HG02840 (cell line): ENCODE data around the gene SBNO2.

Experiments
- ATAC-seq: cut with Tn5 transposase; IDR thresholded peaks from one replicate; pipeline ENCODE4 v1.9.1; 2021; ENCODE audit warnings: mild to moderate bottlenecking, moderate library complexity, moderate number of reproducible peaks; ENCODE audit not compliant: unreplicated experiment, low FRiP score

The SBNO2 gene

DNA sequence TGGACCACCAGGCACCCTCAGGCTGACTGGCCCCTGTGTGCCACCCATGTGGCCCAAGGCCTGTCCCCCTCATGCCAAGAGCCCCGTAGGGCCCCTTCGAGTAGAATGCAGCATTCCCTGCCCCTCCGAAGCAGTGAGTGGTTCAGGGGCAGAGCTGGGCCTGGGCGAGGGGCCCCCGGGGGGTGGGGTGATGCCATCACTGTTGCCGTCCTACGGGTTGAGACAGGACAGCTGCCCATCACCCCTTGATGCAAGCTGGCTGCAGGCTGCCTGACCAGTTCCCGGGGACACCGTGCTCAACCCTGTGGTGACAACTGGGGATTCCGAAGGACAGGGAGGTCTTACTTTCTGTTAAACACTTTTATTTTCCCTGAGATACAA lies 4.7 kb downstream of the SBNO2 start:
- ATAC-seq: no peak

DNA sequence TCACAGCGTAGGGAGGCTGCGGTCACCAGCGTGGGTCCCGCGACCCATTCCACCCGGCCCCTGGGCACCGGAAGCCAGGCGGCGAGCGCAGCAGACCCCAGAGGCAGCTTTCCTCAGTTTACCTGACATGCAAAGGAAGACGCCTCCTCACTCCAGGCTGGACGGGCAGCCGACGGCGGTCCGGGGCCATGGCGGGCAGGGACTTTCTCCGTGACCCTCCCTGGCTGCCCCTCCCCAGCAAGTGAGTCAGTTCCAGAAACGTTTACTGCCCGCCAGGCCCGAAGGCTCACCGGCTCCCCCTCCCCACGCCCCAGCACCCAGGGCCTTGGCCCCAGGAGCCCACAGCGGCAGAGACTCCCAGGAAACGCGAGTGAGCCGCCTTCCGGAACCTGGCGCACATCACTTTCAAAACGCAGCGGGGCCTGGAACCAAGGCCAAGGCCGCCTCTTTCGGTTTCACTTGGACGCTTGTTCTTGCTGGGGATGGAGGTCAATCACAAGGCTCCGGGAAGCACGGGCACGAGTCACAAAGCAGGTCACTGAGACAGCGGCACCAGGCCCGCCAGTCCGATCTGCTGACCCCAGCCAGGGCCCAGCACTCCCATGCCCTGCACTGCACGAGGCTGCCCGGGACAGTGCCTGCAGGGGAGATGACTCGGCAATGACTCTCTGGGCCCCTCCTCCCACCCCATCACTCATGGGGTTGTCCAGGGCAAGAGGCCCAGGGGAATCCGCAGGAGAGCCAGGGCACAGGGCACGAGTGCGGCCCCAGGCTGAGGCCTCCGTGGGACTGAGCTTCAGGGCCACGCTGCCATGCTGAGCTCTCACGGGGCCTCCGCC lies 5.3 kb downstream of the SBNO2 start:
- no peak for ATAC-seq

DNA sequence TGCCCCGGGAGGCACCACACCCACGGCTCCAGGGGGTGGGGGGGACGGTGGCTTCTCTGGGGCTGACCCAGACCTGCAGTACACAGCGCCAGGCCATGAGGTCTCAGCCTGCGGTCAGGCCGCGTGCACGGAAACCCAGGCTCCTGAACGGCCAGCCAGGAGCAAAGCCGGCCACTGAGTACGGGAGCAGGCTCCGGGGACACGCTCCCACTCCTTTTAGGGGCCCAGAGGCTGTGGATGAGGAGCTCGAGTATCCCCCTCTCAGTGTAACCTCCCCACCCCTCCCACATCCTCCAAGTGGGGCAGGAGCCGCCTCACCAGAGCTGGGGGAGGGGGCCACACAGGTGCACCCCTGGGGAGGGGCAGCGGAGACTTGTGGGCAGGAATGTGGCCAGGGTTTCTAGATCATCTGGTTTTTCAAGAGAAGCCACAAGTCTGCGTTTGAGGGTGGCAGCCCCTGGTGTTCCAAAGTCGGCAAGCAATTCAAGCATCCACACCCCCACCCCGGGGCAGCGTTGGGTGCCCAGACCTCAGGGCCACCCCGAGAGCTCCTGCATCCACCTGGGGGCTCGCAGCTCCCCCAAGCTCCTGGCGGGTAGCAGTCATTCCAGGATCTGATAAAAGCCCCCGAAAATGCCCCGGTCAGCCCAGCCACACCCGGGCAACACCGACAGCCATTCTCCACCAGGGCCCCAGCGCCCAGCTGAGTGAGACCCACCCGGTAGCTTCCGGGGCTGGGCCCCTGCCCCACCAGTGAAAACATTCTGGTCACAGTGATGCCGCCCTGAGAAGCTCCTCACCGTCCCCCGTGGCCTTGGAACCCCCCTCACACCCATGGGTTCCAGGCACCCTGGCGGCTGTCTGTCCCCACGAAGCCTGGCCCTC lies 6.1 kb downstream of the SBNO2 start:
- no peak for ATAC-seq

DNA sequence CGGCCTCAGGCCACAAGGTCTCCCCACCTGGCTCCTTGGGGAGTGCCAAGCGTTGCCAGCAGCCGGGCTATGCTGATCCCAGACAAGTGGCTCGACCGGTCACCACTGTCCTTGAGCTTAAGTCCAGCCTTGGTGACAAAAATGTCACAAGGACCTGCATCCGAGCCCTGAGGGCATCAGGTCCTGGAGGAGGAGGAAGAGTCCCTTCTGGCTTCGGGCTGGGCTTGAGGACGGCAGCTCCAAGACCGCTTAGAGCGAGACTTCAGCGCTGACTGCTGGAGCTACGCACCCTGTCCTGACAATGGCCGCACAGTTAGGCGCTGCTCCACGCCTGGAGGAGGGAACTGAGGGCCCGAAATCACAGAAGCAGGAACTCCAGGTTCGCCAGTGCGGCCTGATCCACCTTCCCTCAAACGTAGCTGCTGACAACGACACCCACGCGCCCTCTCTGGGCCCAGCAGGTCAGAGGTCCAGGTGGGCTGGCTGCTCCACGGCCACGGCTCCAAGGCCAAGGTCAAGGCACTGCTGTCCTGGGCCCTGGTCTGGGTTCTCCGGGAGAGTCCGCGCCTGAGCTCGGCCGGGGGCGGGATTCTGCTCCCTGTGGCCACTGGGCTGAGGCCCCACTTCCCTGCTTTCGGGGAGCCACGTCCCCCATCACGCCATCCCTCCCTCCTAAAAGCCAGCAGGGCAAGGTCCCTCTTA lies 7.0 kb downstream of the SBNO2 start:
- ATAC-seq: no peak

DNA sequence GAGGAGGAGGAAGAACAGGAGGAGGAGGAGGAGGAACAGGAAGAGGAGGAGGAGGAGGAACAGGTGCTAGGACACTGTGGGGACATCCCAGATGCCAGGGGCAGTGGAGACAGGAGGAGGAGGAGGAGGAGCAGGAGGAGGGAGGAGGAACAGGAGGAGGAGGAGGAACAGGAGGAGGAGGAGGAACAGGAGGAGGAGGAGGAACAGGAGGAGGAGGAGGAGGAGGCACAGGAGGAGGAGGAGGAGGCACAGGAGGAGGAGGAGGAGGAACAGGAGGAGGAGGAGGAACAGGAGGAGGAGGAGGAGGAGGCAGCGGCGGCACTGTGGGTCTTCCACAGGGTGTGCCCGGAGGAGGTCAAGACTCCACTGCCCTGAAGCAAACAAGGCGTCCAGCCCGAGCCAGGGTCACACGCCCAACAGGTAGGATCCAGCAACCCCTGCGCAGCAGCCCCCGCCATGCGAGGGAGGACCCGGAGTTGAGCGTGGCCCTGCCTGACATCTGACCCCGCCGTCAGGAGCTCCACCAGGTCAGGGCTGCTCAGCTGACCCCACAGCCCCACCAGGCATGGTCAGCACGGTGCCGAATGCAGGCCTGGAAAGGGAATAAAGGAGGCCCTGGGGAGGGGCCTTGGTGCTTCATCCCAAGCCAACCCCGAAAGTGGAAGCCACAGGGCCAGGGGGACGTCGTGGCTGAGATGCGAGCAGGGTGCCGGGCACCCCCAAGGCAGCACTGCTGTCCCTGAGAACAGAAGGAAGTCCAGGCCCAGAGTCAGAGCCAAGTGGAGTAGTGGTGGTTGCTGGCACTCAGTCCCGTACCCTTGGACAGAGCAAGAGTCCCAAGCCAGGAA lies 9.2 kb downstream of the SBNO2 start:
- no peak for ATAC-seq

DNA sequence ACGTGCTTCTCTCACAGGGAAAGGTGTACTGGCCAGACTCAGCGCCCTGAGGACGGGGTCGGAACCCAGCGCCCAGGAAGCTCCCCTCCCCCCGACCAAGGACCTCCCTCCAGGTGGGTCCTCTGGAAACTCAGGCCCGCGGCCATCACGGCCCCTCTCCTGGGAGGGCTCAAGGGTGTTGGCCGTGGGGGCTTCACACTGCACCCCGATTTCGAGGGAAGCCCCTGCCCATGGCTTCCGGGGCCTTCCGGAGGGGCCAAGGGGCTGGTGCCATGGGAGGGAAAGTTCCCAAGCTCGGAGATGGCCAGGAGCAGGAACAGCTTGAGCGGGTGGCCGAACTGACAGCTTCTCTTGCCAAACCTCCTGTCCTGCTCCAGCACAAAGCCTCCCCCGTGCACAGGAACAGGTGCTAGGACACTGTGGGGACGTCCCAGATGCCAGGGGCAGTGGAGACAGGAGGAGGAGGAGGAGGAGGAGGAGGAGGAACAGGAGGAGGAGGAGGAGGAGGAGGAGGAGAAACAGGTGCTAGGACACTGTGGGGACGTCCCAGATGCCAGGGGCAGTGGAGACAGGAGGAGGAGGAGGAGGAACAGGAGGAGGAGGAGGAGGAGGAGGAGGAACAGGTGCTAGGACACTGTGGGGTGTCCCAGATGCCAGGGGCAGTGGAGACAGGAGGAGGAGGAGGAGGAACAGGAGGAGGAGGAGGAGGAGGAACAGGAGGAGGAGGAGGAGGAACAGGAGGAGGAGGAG lies 10.0 kb downstream of the SBNO2 start:
- no peak for ATAC-seq

DNA sequence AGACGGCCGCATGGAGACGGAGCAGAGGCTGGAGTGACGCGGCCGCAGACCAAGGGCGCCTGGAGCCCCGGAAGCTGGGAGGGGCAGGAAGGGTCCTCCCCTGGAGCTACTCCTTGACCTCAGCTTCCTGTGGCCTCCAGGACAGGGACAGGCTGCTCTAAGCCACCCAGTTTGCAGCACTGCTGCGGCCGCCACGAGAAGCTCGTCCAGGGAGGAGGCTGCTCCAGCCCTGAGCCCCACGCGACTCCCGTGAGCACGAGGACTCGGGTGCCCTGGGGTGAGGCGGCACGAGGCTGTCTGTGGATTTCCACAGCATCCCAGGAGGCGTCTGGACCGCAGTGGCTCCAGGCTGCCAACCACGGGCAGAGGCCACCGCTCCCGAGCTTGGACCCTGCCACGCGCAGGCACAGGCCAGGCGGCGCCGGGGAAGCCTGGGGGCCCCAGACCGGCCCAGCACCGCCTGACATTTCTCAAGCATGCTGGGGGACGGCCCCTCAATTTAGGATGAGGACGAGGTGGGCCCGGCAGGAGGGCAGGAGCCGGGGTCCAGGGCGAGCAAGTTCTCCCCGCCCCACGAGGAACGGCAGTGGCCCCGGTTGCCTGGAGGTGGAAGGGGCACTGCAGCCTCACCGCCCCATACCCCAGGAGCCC lies 10.7 kb downstream of the SBNO2 start:
- no peak for ATAC-seq

DNA sequence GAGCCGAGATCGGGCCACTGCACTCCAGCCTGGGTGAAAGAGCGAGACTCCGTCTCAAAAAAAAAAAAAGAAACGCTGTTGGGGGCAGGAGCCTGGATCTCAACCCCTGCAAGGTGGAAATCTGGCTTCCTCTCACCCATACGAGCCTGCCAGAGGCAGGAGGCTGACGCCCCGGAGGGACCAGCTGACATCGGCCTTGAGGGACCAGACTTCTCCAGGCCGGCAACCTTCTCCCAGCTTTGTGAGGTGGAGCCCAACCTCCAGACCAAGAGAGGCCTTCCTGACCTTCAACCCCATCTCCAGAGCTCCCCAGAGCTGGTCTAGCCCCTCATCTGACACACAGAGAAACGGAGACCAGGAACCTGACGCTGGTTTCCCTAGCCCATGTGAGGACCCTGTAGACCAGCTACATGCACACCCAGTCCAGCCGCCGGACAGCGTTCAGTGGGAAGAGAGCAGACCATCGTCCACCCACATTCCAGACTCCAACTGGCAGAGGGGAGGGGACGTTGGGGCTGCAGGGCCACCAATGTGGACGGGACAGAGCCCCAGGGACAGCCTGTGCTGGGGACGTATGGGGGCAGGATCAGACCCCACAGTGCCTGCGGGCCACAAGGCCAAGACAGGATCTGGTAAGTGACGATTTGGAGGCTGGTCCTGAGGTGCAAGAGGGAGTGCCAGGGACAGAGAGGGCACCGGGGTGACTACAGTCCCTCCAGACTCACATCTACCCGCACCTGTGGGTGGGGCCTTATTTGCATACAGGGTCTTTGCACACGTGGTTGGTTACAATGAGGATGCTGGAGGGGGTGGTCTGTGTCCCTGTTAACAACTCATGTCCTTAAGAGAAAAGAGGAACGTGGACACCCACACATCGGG lies 11.4 kb downstream of the SBNO2 start:
- no peak for ATAC-seq

DNA sequence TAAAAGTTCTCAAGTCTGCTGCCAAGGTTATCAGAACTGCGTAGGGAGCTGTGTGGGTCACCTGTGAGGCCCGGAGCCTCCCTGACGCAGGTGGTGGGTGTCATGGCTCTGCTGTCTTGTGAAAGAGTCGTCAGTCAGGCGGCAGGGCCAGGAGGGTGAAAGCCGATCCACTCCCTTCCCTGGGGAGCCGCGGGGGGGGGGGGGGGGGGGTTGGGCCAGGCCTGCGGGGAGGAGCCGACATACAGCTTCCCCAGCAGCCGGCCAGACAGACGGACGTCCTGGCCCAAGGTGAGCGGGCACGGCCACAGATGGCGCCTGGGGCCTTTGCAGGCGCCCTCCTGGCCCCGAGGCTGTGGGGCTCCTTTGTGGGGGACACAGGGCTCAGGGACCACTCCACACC lies 12.4 kb downstream of the SBNO2 start:
- ATAC-seq: no peak

DNA sequence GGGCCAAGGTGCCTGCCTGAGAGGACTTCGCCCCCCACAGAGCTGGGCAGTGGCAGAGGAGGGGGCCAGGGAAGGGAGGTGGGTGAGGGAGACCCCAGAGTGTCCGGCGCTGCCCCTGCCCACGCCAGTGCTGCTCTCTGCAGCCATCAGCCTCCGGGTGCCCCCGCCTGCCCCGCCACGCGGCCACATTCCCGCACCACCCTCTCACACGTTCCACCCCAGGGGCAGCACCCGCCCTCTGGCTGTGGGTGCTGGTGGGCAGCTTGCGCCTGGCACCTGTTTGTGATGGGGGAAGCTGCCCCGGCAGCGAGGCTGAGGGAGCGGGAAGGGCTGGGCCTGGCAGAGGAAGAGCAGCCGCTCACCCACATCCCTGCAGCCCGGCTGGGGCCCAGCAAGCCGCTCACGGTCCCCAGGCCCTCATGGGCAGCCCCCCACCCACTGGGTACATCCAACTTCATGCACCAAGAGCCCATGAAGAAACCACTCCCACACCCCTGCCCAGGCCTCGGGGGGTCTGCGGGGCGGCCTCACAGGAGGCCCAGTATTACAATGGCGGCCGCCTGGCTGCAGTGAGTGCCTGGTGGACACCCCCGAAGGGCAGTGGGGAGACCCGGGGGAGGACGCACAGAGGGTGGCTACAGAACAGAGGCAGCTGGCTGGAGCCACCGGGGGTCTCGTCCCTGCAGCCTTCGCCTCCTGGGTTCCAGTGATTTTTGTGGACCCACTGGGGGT lies 14.0 kb downstream of the SBNO2 start:
- no peak for ATAC-seq

DNA sequence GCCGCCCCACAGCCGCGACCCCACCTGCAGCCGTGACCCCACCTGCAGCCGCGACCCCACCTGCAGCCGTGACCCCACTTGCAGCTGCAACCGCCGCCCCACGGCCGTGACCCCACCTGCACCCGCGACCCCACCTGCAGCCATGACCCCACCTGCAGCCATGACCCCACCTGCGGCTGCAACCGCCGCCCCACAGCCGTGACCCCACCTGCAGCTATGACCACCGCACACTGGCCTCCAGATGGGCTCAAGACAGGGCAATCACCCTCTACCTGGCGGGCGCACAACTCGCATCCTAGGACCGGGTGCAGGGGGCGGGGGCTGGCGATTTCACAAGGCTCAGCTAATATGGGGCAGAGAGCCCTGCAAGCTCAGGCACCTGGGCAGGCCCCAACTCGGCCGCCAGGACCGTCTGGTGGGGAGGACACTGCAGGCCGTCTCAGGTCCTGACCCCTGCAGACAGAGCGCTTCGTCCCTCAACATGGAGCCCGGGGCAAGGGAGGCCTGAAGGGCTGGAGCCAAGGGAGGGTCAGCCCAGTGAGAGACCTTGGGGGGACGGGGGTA lies 15.1 kb downstream of the SBNO2 start:
- ATAC-seq: no peak

DNA sequence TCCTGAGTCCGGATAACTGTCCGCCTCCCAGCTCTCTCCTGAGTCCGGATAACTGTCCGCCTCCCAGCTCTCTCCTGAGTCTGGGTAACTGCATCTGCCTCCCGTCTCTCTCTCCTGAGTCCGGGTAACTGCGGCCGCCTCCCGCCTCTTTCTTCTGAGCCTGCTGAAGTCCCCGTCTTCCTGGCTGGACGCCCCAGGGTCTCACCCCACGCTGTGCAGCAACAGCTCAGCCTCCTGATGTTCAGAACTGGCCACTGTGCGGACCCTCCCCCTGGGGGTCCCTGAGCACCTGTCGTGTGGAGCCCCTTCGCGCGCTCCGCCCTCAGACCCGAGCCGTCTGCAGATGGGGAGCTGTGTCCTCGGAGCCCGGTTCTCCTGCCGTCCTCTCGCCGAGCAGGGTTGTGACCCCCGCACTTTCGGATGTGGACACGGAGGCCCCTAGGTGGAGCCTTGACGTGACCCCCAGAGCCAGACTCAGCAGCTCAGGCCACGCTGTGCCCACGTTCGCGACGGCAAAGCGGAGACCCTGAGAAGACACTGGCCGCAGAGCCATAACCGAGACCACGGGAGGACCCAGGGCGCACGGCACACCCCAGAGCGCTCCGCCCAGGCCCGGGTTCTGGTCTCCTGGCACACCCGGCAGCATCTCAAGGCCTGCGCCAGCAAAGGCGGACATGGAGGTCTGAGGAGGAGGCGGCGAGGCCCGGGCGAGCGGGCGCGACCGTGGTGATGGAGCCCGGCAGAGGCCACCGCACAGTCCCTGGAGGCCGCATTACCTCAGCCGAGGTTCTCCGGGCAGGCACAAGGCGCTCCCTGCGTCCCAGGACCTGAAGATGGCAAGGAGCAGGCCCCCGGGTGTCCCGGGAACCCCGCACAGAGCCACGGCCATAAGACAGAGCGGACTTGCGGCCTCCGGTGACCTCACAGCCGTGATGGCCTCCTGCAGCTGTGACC lies 15.9 kb downstream of the SBNO2 start:
- no peak for ATAC-seq

DNA sequence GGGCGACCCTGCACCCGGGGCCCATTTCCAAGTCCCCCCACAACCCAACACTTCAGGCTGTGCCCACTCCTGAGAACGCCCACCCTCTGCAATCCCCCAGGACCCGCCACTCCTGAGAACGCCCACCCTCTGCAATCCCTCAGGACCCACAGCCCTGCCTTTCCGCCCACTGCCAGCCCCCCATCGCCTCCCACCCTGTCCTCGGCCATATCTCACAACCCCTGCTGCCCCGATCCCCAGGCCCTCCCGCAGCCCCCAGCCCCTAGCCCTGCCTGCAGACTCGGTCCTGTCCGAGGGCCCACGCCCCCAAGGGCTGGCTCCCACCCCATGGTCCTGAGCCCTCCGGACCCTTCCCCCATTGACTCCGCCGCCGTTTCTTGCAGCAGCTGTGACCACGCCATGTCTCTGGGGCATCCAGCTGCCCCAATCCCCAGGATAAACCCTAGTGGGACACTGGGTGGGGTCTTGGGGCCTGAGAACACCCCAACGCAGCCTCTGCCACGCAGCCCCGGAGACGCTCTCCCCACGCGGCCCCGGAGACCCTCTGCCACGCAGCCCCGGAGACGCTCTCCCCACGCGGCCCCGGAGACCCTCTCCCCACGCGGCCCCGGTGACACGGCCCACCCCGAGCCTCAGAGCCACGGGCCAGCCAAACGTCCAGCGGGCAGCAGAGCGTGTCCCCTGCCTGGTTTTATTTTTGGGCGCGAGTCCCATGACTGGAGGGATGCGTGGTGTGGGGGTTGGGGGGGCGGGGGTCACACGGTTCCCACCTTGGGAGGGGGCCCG lies 17.0 kb downstream of the SBNO2 start:
- ATAC-seq: no peak

DNA sequence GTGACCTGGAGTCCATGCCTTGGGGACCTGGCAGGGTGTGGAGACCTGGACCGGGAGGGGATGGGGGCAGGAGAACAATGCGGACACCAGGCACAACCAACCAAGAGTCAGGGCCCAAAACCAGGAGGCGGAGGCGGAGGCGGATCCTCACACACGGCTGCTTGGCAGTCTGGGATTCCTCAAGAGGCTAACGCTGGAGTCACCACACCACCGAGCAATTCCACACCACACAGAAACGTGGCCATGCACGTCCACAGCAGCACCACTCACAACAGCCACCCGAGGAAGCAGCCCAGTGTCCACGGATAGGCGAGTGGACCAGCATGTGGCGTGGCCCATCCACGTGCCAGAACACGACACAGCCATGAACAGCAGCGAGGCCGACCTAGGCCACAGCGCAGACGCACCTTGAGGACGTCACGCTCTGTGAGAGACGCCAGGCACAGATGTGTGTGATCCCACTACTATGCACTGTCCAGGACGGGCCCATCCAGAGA lies 17.7 kb downstream of the SBNO2 start:
- ATAC-seq: no peak
